ENCODE measurements around the gene MSRB3.
"Not testable (repeated sequence)": the region's sequence is repeated elsewhere in the genome, so short reads cannot be mapped to it uniquely, and the experiment has no call there.

The MSRB3 gene

DNA sequence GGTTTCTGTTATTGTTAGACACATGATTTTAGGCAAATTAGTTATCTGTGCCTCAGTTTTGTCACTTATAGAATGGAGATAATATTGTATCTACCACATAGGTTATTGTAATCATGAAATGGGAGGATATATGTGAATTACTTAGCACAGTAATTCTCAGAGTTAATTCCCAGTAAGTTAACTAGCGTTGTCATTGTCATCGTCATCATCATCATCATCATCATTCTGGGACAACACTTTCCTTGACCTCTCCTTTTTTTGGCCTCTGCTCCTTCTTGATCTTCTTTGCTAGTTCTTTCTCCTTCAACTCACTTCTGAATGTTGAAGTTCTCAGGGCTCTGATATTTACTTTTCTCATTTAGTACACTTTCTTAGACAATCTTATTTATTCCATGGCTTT lies 13.8 kb downstream of the MSRB3 start:
- DNase-seq, result no peak

DNA sequence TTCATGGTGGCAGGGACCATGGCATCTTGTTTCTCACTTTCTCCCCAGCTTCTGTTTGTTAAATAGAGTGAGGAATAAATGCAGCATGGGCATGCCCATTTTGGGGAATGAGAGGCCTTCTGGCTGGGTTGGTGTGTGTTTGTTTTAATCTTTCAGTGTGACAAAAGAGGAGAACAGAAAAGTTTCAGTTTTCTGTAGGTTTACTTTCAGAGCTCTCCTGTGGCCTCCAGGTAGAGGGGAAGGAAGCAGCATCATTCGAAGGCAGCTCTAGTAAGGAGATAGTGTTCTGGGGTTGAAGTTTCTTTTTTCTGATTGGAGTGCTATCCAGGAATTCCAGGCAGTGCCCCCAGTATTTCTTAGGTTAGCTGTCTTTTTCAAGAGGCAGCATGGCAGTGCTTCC lies 15.3 kb downstream of the MSRB3 start:
- no peak for DNase-seq

- no peak for DNase-seq
Measured at GRCh38 chr12:65294641-65295262, 16.3 kb downstream of the MSRB3 start.

DNA sequence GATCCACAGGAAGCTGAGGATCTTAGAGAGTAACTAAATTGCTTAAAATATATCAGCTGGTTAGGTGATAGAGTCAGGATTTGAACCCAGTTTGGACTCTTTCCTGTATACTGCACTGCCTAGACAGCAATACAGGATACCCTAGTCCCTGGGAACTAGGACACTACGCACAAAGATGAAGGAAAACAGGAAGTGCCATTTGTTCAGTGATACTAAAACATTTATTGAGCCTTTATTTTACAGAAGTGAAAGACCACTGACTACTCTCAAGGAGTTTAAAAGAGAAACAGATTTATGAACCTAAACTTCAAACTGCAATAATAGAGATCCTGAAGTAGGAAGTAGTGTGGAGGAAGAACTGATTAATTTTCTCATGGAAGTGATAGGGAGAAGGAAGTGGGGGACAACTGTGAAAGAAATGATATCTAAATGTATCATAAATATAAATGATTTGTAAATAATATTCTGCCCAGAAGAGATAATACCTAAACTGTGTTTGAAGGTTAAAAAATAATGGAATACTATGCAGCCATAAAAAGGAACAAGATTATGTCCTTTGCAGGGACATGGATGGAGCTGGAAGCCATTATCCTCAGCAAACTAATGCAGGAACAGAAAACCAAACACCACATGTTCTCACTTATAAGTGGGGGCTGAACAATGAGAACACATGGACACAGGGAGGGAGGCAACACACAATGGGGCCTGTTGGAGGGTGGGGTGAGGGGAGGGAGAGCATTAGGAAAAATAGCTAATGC lies 18.2 kb downstream of the MSRB3 start:
- DNase-seq, result no peak

DNA sequence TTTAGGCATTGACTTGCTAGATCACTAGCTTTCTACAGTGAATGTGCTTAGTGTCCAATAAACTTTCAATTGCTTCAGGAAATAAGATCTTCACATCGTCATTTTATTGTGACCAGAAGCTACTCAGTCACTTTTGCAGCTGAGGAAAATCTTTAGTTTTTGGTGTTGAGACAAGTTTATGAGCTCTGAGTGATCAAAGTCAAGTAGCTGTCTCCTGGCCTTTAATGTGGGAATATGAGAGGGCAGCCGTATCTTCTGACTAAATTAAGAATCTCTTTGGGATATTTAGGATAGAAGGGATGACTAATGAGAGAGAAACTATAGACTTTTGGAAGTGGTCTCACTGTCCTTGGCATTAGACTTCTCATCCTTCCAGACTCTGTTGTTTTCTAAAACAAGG lies 21.6 kb downstream of the MSRB3 start:
- no peak for DNase-seq

DNA sequence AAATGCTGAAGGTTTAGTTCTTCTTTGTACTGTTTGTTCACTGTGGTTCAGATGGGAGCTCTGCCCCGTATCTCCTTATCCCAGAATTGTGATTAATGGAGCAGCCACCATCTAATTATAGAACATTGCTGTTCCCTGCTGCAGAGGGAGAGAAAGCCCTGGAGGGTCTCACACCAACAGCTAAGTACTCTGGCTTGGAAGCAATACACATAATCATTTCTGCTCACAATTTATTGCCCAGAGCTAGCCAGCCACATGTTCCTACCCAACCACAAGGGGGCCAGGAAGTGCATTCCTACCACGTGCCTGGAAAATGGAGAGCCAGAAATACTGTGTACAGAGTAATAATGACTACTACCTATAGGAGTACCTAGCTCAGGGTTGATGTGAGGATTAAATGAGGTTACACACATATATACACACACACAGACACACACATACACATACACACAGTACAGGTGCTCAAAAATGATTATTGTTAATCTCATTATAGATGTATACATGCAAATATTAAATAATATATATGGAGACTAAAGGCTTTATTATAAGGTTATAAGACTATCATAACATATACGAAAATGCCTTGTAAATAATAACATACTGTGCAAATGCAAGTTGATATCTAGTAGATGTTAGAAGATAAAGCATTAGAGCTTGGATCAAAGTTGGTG lies 22.3 kb downstream of the MSRB3 start:
- no peak for DNase-seq

GRCh38 chr12:65302891-65303290 lies 24.4 kb downstream of the MSRB3 start:
- DNase-seq, result no peak

GRCh38 chr12:65305346-65305950 lies 27.0 kb downstream of the MSRB3 start:
- DNase-seq, result no peak

- no peak for DNase-seq
Measured at GRCh38 chr12:65306366-65307168, 28.1 kb downstream of the MSRB3 start.

DNA sequence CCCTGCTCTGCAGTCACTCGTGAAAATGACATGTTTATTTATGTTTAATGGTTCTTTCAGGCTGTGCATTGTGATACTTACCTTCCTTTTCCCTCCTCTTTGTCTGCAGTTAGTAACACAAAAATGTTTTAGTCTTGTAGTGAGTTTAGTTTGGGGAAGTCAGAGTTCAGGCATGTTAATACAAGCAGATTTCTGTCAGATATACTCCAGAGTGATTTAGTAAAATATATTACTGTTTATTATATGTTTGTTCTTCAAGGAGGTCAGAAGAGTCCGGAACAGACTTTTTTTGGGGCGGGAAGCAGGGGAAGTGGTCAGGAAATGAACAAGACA lies 28.7 kb downstream of the MSRB3 start:
- DNase-seq, result no peak

GRCh38 chr12:65308006-65308405 lies 29.5 kb downstream of the MSRB3 start:
- no peak for DNase-seq

- no peak for DNase-seq
Measured at GRCh38 chr12:65308601-65309071, 30.2 kb downstream of the MSRB3 start.

DNA sequence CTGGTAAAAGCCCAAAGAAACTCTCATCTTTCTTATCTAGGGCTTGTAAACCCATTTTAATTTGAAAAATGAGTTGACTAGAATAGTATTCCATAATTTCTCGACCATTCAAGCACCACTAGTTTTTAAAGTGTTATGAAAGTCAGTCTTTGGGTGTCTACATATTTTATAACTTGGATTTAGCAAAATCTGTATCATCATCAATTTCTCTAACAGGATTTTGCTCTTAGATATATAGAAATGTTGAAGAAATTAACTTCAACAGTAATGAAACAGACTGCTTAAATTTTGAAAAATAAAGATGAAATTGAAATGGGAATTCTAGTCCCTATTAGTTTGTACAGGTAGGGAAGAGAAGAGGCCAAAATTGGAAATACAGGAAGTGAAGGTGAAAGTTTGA lies 32.8 kb downstream of the MSRB3 start:
- DNase-seq, result no peak

DNA sequence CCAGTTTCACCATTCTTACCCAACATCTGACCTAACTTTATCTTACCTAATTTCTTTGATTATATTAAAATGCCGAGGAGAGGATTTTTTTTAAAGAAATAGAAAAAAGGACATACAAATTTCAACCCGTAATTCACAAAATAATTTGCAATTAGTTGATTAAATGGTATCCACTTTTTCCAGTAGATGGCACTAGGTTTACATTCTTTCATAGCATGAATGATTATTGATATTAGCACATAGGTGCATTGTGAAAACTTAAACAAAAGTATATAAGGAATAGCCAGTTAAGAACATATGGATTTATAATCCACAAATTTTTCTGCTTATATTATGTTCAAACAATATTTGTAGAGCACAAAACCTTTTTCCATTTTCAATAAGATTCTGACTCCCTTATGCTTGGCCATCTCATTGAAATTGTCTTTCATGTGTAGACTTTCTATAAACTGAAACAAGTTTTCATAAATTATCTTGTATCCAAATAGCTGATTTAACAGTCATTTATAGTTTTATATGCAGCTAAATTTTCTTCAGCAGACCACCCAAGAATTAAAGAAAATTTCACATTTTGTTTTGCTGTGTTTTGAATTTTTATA lies 35.3 kb downstream of the MSRB3 start:
- no peak for DNase-seq

- DNase-seq, result not testable (repeated sequence)
Measured at GRCh38 chr12:65315238-65315637, 36.8 kb downstream of the MSRB3 start.

DNA sequence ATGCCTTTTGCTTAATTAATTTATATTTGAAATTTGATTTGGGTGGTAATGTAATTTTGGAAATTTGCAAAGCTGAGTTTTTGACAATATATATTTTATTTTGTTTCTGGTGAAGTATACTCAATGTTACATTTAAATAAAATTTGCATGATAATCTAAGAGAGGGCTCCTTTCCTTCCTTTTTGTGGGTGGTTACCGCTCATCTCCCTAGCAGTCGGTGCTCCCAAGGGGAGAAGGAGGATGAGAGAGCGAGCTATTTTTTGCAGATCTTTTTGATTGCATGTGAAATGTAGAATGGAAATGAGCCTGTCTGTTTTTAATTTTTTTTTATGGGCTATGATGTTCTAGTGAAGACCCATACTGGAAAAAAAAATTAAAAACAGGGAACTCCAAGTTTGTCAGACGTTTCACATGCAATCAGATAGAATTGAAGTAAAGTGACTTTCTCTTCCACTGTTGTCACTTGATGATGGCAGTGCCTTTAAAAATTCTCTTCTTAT lies 39.8 kb downstream of the MSRB3 start:
- DNase-seq, result no peak

DNA sequence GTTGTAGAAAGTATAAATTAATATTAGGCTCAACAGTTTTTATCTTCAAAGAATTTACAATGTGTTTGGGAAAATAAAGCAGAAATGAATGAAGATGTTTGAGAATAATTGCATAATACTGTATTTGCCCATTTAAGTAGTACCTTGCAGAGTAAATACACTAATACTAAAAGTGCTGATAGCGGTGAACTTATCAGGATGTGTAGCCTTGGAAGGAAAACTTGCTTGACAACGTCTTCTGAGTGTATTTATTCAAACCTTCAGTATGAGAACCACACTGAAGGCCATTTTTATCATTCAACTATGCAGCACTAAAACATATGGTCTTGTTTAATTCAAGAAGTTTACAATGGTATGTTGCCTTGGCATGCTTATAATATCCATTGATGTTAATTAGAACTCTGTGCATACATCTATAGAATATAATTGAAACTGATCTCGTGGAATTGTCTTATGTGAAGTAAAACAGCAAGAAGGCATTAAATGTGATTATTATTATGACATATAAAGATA lies 41.3 kb downstream of the MSRB3 start:
- DNase-seq, result no peak

GRCh38 chr12:65323070-65323469 lies 44.6 kb downstream of the MSRB3 start:
- no peak for DNase-seq

DNA sequence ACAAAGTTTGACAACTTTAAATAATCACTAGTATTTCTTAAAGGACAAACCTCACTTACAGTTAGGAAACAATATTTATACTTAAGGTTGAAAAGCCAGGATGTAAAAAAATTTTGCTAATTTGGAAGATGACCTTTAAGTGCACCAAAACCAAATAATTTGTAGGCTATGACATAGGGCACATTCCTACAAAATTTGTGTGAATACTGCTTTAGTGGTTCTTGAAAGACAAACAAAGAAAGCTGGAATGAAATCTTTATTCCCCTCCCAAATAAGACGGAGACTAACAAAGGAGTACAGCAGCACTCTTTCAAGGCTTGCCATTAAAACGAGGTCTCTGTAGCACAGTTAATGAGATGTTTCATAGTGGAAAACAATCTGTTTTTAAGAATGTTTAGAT lies 45.6 kb downstream of the MSRB3 start:
- DNase-seq, result no peak

DNA sequence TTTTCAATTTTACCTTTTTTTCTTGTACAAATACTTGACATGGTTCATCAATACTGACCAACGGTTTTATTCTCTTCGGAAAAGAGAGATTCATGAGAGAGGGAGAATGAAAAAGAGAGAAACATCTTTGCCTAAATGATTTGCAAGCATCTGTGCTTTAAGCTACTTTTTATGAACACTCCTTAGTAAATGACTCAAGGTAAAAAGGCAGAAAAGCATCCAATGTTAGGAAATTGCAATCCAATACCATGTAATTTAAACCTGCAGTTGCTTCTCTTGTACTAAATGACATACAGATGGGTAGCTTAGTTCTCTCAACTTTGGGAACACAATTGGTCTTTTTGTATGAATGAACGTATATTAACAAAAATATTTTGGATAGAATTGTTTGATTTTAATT lies 46.1 kb downstream of the MSRB3 start:
- no peak for DNase-seq

DNA sequence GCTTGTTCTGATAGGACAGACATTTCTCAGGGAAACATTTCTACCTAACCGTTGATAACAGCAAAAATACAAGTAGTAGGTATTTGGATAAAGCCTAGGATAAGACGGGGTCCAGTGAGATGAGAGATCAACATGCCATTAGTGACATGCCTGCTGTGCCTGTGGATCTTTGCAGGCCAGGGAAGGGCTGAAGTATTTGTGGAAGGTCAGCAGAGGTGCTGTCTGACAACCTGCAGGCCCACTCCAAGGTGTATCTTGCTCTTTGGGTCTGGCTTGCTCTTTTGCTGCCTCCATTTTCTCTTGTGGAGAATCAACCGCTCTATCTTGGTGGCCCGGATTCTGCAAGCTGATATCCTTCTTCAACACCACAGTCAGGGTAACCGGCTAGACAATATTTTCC lies 46.7 kb downstream of the MSRB3 start:
- DNase-seq, result no peak

- no peak for DNase-seq
Measured at GRCh38 chr12:65326616-65327015, 48.1 kb downstream of the MSRB3 start.
